Dedifferentiated amniotic fluid mesenchymal stem cell (primary cell): ENCODE measurements around the gene ASB1.

Experiments used
- DNase-seq: peaks from one replicate; pipeline ENCODE4 v3.0.0-alpha.2; 2016; ENCODE audit errors: extremely low spot score

ASB1 gene

GRCh38 chr2:238426568-238427434, at the start of gene ASB1:
TSS of gene ASB1 (plus strand) at chr2:238426927. CDS start at chr2:238427071, 144 bp downstream.
- peak; percentile 67 for DNase-seq

GRCh38 chr2:238378230-238379095, 48.3 kb upstream of the ASB1 start:
- DNase-seq = no peak

- no peak for DNase-seq
These were observed 47.5 kb upstream of the ASB1 start for GRCh38 chr2:238379096-238379810.

- no peak for DNase-seq
These were observed 46.4 kb upstream of the ASB1 start for GRCh38 chr2:238380336-238380735.

- peak; percentile 36 for DNase-seq
These were observed 45.9 kb upstream of the ASB1 start for GRCh38 chr2:238380785-238381184.

- no peak for DNase-seq
These were observed 45.2 kb upstream of the ASB1 start for GRCh38 chr2:238381341-238382115.

- DNase-seq = no peak
These were observed 44.3 kb upstream of the ASB1 start for GRCh38 chr2:238382381-238382781.

GRCh38 chr2:238383135-238383534, 43.6 kb upstream of the ASB1 start:
- DNase-seq = no peak

GRCh38 chr2:238383743-238384380, 42.9 kb upstream of the ASB1 start:
- no peak for DNase-seq

GRCh38 chr2:238387332-238387731, 39.4 kb upstream of the ASB1 start:
- no peak for DNase-seq

- DNase-seq = no peak
These were observed 37.9 kb upstream of the ASB1 start for GRCh38 chr2:238388794-238389193.

- no peak for DNase-seq
These were observed 36.6 kb upstream of the ASB1 start for GRCh38 chr2:238389988-238390589.

- DNase-seq = no peak
These were observed 35.6 kb upstream of the ASB1 start for GRCh38 chr2:238391042-238391689.

GRCh38 chr2:238396663-238397062, 30.1 kb upstream of the ASB1 start:
- DNase-seq = no peak

- no peak for DNase-seq
These were observed 29.4 kb upstream of the ASB1 start for GRCh38 chr2:238397356-238397755.

- DNase-seq = no peak
These were observed 28.1 kb upstream of the ASB1 start for GRCh38 chr2:238398577-238398976.

- no peak for DNase-seq
These were observed 27.6 kb upstream of the ASB1 start for GRCh38 chr2:238399094-238399493.

GRCh38 chr2:238401551-238401950, 25.2 kb upstream of the ASB1 start:
- DNase-seq = no peak

- no peak for DNase-seq
These were observed 22.9 kb upstream of the ASB1 start for GRCh38 chr2:238403632-238404405.
